ACHN (cell line): ENCODE results near the gene CSHL1.

Source experiments
- DNase-seq: peaks from one replicate; pipeline ENCODE4 v3.0.0-alpha.2; 2015
- in situ Hi-C: cut with HindIII; loops from 2 replicates; pipeline ENCODE4 v1.10.0; 2017; ENCODE audit warnings: low sequenced_read_pairs, low pct_ligation_motif_present, low pct_unique_long_range_greater_than_20kb

CSHL1 gene

DNA sequence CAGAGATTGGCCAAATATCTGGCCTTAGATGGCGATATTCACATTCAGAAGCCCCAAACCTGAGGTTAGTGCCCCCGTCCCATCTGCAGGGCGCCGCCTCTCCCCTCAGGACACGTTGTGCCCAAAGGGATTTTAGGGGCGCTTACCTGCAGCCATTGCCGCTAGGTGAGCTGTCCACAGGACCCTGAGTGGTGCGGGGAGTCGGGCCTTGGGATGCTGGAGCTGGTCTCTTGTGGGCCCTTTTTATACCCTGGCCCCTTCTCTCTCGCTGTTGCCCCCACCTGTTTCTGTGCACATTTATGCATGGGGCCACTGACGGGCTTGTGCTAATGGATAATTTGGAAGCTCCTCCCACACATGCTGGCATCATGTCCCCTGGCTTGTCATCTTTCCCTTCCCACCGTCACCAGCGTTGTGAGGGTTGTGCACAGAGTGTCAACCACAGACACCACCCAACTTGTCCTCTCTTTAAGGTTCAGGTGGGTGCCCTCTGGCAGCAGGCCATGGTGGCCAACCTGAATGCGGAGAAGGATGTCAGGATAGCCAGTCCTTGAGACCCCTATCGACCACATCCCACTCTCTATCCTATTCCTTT, at the start of gene CSHL1:
TSS of gene CSHL1 (minus strand) at position 218 of the 595 bp plus-strand sequence. CDS start at position 156, 62 bp downstream.
- in situ Hi-C loops = no loop called here

DNA sequence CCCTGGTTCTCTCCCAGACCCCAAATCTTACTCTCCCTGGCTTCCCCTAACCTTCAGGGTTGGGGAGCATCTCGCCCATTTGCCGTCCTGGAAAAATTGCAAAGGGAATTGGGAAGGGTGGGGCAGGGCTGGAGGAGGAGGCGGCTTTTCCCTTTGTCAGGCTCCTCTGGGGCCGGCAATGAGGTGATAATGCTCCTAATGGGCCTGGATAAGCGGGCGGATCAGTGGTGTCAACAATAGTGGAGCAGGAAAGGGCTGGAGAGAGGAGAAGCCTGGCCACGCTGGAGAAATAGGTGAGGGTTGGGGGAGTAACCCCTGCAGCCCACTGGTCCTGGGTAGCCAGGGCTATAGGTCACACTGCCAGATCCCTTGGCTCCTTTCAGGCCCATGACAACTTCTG, 49.4 kb upstream of the CSHL1 start:
- in situ Hi-C loops = no loop called here
- DNase-seq = no peak

More for the DNA sequence above, at the start of gene CSHL1:
- DNase-seq = no peak

DNA sequence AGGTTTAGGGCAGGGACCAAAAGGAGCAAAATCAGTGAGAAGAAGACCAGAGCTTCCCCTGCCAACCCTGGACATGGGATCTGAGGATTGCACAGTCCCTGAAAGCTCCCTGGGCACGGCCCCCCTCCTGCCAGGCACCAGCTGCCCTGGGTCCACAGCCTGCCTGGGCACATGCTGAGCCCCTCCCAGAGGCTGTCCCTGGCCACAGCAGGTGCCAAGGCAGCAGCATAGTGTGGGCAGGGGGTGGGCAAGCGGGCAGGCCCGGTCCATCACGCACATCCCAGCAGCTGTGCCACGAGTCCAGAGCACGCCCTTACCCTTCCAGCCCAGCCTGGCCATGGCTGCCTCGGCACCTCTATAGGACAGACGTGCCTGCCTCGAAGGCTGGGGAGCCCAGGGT, 48.9 kb upstream of the CSHL1 start:
- in situ Hi-C loops = no loop called here
- DNase-seq = no peak

DNA sequence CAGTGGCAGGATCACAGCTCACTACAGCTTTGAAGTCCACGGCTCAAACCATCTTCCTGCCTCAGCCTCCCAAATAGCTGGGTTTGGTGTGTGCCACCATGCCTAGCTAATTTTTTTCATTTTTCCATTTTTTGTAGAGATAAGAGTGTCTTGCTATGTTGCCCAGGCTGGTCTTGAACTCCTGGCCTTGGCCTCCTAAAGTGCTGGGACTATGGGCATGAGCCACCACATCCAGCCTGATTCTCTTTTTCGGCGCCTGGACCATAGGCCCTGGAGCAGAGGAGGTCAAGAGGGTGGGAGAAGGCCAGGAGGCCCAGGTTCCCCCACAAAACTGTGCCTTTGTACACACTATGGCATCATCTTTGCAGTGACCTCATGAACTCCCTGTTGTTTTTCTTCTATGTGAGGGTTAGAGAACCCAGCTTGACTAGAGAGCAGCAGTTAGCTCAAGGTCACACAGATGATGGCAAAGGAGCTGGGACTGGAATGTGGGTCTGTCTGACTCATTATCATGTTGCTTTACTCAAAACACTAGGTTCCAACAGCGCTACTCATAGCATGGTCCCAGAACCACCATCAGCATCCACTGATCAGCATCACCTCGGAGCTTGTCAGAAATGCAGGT, 45.4 kb upstream of the CSHL1 start:
- no peak for DNase-seq
- in situ Hi-C loops = no loop called here

DNA sequence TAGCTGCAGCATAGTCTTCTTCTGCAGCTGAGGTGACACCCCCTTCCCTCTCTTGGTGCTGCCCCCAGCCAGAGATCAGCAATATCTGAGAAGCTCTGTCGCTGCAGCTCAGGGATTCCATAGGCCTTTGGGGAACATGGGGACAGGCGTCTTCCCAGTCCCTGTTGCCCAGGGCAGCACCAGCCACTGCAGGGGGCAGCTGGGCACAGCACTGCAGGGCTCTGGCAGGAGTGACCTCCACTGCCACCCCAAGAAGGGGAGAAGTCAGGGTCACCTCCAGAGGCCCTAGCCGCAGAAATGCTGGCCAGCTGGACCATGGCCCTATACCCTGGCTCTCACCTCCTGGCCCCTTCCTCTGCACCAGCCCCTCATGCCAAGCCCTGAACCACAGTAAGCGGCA, 44.7 kb upstream of the CSHL1 start:
- no peak for DNase-seq
- in situ Hi-C loops = no loop called here

DNA sequence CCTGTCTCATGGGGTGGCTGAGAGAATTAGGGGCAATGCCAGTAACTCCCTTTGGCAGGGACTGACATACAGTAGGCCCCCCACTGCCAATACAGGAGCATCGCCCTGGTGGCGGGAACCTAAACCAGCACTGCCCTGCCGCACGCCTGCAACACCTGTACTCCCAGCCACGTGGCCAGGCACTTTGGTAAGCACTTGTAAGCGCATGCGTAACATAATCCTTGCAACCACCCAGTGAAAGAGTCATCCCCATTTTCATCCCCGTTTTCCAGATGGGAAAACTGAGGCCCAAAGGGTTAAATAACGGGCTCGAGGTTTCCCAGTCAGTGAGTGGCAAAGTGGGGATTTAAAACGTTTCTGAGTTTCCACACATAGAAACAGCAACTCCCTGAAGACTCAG, 44.2 kb upstream of the CSHL1 start:
- in situ Hi-C loops = no loop called here
- no peak for DNase-seq

DNA sequence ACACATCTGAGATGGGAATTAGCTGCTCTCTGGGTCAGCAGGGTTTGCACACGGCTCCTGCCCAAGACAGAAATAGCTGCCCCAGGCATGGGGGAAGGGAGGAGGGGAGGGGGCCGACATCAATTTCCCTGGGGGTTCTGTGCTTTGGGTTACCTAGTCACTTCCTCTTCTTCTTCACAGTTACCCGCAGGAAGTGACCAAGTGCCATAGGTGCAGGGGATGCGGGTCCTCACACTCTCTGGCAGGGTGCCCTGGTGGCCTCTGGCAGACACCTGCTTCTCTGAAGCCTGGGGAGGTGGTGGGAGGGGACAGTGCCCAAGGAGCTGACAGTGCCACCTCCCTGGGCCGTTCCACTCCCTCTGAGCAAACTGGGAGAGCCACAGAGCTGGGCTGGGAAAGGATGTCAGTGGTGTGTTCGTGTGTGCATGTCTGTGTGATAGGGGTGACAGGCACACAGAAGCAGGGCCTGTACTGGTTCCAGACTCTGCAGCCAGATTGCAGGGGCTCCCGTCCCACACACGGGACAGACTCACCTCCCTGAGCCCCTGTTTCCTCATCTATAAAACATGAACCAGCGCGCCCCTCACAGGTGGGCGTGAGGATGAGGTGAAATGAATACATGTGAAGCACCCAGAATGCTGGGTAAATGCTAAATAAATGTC, 43.5 kb upstream of the CSHL1 start:
- in situ Hi-C loops = no loop called here
- DNase-seq = no peak

DNA sequence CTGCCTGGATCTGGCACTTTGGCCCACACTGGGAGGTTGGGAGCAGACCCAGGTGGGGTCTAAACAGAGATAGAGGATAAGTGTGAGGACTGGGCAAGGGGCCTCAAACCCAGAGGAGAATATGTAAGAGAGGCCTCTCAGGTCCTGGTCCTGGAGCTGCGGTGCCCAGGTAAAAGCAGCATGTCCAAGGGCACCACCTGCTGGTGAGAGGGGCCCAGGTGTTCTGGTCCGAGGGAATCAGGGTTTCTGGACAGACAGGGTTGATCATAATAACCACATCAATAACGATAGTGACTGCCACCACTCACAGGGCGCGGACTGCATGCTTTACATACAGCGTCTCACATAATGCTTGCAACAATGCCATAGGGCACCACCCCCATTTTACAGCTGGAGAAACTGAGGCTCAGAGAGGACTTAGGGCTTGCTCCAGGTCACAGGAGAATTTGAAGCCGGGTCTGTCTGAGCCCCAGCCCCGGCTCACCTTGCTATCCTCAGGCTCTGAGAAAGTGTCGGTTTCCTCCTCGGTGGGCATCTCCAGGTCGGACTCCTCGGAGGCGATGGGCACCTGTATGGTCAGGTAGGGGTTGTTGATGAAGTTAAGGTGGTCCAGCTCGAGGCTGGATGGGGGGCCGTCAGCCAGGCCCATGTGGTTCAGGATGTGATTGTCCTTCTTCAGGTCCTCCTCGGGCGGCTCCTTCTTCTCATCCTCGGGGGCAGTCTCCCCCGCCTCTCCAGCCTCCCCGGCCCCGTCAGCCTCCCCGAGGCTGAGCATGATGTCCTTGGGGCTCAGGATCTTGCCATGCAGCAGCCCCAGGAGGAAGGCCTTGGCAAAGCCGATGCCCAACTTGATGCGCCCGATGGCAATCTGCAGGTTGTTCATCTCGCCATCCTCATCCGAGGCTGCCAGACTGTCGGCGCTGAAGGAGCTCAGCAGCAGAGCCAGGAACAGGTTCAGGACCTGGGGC, 40.2 kb upstream of the CSHL1 start:
- peak; percentile 18 for DNase-seq
- in situ Hi-C loops = no loop called here

DNA sequence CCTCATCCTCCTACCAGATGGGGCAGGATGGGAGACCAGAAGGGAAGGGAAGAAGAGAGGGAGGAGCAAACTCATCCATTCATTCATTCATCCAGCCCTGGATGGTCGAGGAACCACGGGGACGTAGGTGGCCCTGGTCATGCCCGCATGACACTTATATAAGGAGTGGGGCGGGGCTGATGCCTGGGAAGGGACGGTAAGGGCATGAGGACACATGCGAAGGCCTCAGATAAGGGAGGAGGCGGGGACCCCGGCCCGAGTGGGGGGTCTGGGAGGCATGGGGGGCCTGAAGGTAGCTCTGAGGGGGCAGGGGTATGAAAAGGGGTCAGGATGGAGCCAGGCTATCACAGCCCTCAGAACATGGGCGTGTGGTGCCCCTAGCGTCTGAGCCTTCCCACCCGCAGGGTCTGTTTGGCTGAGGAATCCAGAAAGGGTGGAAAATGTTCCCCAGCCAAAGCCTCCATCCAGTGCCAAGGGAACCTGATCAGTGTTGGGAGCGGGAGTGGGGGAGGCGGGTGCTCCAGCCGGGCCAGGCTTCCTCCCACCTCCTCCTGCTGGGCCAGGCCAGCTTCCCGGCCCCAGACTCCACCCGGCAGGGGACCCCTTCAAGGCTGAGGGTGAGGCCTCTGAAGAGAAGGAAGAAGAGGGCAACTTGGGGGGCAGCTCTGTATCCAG, 38.7 kb upstream of the CSHL1 start:
- DNase-seq = no peak
- in situ Hi-C loops = no loop called here

DNA sequence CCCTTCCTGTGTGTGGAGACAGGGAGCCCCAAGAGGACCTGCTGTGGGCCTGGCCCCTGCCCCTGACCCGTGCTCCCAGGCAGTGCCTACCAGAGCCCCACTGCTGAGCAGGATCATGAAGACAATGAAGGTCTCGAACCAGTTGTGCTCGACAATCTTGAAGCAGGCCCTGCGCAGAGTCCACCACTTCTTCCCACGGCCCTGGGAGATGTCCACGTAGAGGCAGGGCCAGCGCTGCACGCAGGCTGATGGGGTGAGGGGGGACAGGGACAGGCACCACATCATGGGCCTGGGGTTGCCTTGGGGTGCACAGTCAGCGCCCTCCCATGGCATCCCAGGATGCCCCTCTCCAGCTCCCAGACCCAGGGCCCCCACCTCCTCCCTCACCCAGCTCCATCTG, 37.5 kb upstream of the CSHL1 start:
- DNase-seq = no peak
- in situ Hi-C loops = no loop called here

DNA sequence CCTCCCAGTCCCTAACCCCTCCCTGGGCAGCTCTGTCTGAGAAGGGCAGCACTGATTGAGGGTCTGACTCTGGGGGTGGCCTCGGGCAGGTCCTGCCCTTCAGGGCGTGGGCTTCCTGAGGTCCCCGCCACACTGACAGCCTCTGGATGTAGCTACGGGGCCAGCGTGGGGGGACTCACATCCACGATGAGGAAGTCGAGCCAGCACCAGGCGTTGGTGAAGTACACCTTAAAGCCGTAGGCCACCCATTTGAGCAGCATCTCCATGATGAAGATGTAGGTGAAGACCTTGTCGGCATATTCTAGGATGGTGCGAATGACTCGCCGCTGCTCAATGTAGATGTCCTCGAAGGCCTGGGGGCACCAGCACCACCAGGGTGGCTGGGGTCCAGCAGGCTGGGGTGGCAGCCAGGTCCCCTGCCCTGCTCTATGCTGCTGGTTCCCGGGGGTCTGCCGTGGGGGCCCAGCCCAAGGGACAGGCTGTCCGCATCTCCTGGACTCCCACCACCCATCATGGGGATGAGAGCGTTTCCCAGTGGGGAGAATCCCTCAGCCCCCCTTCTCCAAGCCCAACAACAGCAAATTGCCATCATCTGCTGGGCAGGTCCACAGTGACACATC, 36.8 kb upstream of the CSHL1 start:
- DNase-seq = no peak
- in situ Hi-C loops = no loop called here

DNA sequence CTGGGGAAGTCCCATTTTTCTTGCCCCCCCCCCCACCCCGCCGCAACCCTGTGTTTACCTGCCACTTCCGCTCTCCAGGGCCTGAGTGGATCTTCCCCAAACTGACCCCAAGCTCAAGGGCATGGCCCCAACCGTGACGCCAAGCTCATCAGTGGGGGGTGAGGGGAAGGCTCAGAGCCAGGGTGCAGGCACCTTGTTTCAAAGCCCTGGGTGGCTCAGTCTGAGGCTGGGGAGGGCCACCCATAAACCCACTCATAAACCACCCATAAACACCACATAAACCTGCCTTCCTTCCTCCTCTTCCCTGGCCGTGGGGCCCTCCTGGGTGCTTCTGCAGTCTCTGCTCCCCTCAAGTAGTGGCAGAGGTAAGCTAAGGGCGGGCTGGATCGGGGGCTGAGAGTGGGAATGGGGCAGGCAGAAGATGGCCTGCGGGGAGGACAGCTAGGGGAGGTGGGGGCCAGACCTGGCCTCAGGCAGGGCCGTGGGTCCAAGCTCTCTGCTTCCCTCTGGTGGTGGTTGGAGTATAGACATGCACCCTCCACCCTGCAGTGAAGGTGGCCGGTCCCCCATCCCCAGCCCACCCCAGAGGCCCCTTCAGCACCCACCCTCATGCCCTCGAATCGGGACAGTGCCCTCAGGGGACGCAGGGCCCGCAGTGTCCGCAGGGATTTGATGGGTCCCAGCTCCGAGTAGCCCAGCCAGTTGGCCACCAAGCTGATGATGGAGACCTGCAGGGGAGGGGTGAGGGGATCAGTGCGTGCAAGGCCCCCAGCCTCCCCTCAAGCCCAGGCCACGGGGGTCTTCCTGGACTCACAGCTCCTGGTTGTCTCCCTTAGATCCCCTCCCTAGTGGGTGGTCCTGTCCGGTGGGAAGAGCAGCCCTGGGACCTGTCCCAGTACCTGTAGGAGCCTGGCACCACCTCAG, 35.6 kb upstream of the CSHL1 start:
- DNase-seq = peak; percentile 49
- in situ Hi-C loops = no loop called here

DNA sequence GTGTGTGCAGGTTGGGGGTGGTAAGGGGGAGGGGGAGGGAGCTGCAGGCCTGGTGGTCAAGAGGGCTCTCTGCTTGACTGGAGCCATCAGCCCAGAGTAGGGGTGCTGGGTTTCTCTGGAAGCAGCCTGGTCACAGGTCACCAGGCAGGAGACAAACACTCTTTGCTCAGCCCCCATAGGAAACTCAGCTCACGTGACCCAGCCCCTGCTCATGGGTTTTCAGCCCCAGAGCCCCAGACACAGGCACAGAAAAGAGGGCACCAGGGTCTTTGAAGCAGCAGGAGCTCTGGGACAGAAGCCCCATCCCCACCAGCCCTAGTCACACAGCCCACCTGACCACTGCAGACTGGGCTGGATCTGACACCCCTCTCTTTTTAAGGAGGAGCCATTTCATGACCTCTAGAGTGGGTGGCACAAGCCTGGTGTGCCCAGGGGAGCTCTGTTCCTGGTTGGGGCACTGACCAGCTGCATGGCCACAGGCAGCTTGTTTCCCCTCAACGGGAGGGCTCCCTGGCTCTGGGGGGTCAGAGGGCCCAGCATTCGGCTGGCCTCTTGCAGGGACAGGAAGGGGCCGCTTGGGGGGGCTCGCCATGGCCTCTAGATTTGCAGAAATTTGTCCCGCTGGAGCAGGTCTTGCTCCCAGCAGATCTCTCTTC, 34.9 kb upstream of the CSHL1 start:
- in situ Hi-C loops = no loop called here
- no peak for DNase-seq

DNA sequence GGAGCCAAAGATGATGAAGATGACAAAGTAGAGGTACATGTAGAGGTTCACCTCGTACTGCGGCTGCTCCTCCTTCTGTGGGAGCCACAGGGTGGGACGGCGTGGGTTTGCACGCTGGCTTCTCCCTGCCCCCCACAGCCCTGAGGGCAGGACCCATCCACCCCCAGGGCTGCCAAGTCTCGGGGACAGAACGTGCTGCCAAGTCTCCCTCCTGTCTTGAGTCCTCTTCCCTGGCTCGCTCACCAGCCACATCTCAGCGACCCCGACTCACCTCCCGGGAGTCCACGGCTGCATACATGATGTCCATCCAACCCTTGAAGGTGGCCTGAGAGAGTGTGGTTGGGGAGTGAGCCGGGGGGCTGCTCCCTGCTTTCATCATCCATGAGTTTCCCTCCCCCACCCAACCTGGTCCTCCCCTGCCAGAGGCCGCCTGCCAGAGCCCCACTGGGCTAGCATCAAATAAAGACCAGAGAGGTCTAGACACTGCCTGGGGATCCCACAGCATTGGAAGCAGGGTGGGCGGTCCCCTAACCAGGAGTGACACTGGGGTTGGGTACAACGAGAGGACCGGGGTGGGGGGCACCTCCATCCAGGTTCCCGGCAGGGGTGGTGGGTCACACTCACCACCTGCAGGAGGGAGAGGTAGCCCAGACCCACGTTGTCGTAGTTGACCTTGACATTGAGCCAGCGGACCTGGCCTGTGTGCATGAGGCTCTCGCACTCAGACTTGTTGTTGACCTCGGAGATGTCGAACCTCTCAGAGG, 33.9 kb upstream of the CSHL1 start:
- in situ Hi-C loops = no loop called here
- DNase-seq = no peak

DNA sequence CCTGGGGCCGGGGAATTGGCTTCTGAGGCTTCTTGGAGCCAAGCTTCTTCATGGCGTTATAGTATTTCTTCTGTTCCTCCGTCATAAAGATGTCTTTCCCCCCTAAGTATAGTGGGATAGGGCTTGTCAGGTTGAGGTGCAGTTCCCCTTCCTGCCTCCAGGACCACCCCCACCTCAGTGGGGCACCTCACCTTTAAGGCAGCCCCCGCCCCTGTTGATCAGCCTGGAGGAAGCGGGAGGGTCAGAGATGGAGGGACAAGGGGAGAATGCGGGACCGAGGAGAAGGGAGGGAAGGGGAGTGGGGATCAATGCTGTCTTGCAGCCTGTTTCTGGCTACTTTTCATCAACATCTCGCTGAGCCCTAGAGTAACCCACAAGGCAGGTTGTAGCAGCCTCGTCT, 32.7 kb upstream of the CSHL1 start:
- no peak for DNase-seq
- in situ Hi-C loops = no loop called here

DNA sequence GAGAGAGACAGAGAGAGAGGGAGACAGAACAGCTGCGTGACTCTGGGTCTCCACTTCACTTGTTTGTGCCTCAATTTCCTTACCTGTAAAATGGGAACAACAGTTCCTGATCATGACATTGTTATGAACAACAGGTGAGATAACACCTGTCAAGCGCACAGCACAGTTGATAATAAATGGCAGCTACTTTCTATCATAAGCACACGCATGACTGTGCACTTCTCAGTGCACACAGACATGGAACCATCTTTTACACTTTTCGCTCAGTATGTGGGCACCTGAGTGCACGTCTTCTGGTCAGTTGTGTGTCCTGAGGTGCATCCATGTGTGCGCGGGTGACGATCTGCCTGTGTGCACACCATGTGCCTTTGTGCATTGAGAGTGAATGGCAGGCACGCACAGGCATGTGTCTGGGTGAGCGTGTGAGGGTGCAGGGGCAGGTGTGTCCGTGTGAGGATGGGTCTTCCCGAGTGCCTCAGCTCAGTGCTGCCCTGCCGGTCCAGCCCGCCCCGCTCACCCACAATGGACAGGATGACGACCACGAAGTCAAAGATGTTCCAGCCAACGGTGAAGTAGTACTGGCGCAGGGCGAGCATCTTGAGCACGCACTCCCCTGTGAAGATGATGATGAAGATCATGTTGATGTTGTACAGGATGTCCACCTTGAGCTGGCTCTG, 31.4 kb upstream of the CSHL1 start:
- no peak for DNase-seq
- in situ Hi-C loops = no loop called here
